PC-3 (cell line): ENCODE measurements around the gene PSMG3.

Source experiments
- CTCF ChIP-seq: fragments of 300-600 bp; sonication (generic); conservative IDR thresholded peaks from 2 replicates; pipeline ENCODE4 v1.5.1; 2017; ENCODE audit warnings: antibody characterized with exemption, low read depth, mild to moderate bottlenecking, low read length
- EZH2 ChIP-seq: fragments of 300-600 bp; sonication (generic); IDR thresholded peaks from one replicate; pipeline ENCODE4 v1.6.1; 2017; ENCODE audit warnings: antibody characterized with exemption, mild to moderate bottlenecking, low read length; ENCODE audit not compliant: unreplicated experiment

- TF ChIP-seq CTCF (no peak), EZH2 (no peak)
Observed at GRCh38 chr7:1553512-1554210, 16.2 kb downstream of the PSMG3 start.
